PC-9 (cell line): ENCODE data around the gene TMTC4.

Source experiments
- CTCF ChIP-seq: fragments of 200-600 bp; sonication (generic); conservative IDR thresholded peaks from 2 replicates; pipeline ENCODE4 v1.6.1; 2017; ENCODE audit warnings: mixed run types, antibody characterized with exemption, mild to moderate bottlenecking, moderate library complexity
- EZH2 ChIP-seq: fragments of 200-600 bp; sonication (generic); IDR thresholded peaks from 2 replicates; pipeline ENCODE4 v1.8.0; 2017; ENCODE audit warnings: antibody characterized with exemption, low read depth

DNA sequence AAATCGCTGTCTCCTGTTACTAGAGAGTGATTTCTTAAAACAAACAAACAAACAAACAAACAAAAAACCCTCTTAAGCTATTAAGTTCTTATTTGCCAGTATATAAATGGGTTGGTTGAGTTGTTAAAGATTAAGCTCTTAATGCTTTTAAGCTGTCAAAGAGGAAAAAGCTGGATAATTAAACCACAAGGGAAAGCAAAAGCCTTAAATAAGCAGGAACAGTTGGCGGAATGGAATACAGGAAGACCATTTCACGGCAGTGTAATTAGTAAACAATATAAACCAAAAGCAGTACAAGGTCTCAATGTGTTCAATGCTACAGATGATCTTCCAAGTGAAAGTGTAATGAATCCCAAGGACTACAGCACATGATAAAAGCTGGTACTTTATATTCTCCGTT is 53.8 kb downstream of the TMTC4 start:
- TF ChIP-seq CTCF (no peak), EZH2 (no peak)
